ENCODE measurements around the gene PHGDH. TPM values are rescaled to one million over a fixed set of nuclear protein-coding genes. Genes with fewer than 3 reads are reported as not detected.

Gene PHGDH
- total and polyA plus RNA-seq, 2 donors (not counting 3 experiments of a cell fraction or from before 2014, with no cell fraction given), result 37.9 to 120 TPM

GRCh38 chr1:119735217-119735616 is 23.5 kb downstream of the PHGDH start:
- Histone ChIP-seq H3K4me3 (replicated peaks in 1 of 3; ENCODE audit: insufficient read depth in 1 of 3, low read depth in 1 of 3, low read length in 3 of 3) (no peak overlapping the region), H3K27ac (ENCODE audit: insufficient read depth, low read depth, low read length) (no peak overlapping the region), H3K4me2 (ENCODE audit: insufficient read depth, low read length) (no peak overlapping the region), H4K20me1 (replicated peaks; ENCODE audit: control insufficient read depth, extremely low read depth, insufficient read depth, low read length) (no peaks in the 10 kb centered on the region), H3K4me1 (ENCODE audit: control insufficient read depth, extremely low read depth, insufficient read depth, low read length) (no peaks in the 10 kb centered on the region), H3K9me1 (replicated peaks; ENCODE audit: control insufficient read depth, extremely low read depth, insufficient read depth, low read length) (no peaks in the 10 kb centered on the region), H3K36me3 (ENCODE audit: control insufficient read depth in 2 of 2, extremely low read depth in 1 of 2, insufficient read depth in 2 of 2, low read length in 2 of 2) (peaks cover 3 to 4% of the 10 kb centered on the region in 2 experiments), H3K9ac (replicated peaks; ENCODE audit: extremely low read depth, insufficient read depth, low read length) (no peak overlapping the region), H3K79me2 (ENCODE audit: control insufficient read depth, insufficient read depth, low read length) (no peaks in the 10 kb centered on the region), H3K9me3 (replicated peaks; ENCODE audit: control insufficient read depth, insufficient read depth, low read length) (no peaks in the 10 kb centered on the region), H2AFZ (ENCODE audit: low read depth, low read length) (no peak overlapping the region), H3K27me3 (ENCODE audit: control insufficient read depth in 2 of 2, insufficient read depth in 2 of 2, low read length in 2 of 2) (no peaks in the 10 kb centered on the region)
- intact Hi-C loops (cut with micrococcal nuclease) (no loop called here), dilution Hi-C loops (cut with MboI; ENCODE audit: extremely low pct_ligation_motif_present, low sequenced_read_pairs) (no loop called here)
- DNase-seq (ENCODE audit: low read depth, low spot score) (no peak), FAIRE-seq (no peak)
- POLR2A ChIA-PET, result no interaction called here
- no peak for TF ChIP-seq FOS (IDR thresholded peaks at IDR 0.05; ENCODE audit: borderline replicate concordance, insufficient read depth, low read length)
- TF ChIP-seq EZH2 (IDR thresholded peaks at IDR 0.05; ENCODE audit: borderline replicate concordance, low read depth, low read length, severe bottlenecking), result no peak
- TF ChIP-seq CTCF (IDR thresholded peaks at IDR 0.05; ENCODE audit: extremely low read depth in 1 of 2, insufficient read depth in 1 of 2, low read depth in 1 of 2, low read length in 2 of 2), result no peak
- TF ChIP-seq POLR2AphosphoS5 (IDR thresholded peaks at IDR 0.05; ENCODE audit: insufficient read depth, low read depth, low read length), result no peak
- TF ChIP-seq POLR2A (IDR thresholded peaks at IDR 0.05; ENCODE audit: low read depth, low read length), result no peak
- no peak for TF ChIP-seq JUN (IDR thresholded peaks at IDR 0.05; ENCODE audit: borderline replicate concordance, insufficient read depth, insufficient read length, low read depth)
- TF ChIP-seq MAX (IDR thresholded peaks at IDR 0.05; ENCODE audit: insufficient read depth, insufficient read length), result no peak
- no peak for TF ChIP-seq GATA2 (IDR thresholded peaks at IDR 0.05; ENCODE audit: insufficient read depth, insufficient read length, low read depth, low read length)
- TF ChIP-seq MYC (IDR thresholded peaks at IDR 0.05; ENCODE audit: low read depth, low read length), result no peak
- BruUV-seq (replicated peaks), result no TSS peak
- CTCF ChIA-PET, result interaction anchor here (1.8 kb wide), 1 partner anchor 8 kb away, joined by 6 read pairs; no protein-coding TSS in a partner anchor
